Ovary (tissue), 9 donors: ENCODE results near the gene DAPK1. TPM values are rescaled to one million over a fixed set of nuclear protein-coding genes. Genes with fewer than 3 reads are reported as not detected.

Source experiments
- DNase-seq, 5 donors: peaks; one replicate each; pipeline ENCODE4 v3.0.0-alpha.2; 2019 to 2020
- H3K27ac ChIP-seq, 2 donors: fragments of 200-600 bp; one replicate each; pipeline versions ENCODE4 v1.5.1 to v1.8.0; 2019 to 2022
- H3K27me3 ChIP-seq: fragments of 200-600 bp; one replicate; pipeline ENCODE4 v1.8.0; 2022
- H3K36me3 ChIP-seq: fragments of 200-600 bp; sonication (generic); one replicate; pipeline ENCODE4 v1.5.1; 2019
- H3K4me1 ChIP-seq: one replicate; pipeline ENCODE4 v1.8.1; 2013; ENCODE audit warnings: mild to moderate bottlenecking, moderate library complexity; ENCODE audit not compliant: insufficient read depth
- H3K4me3 ChIP-seq: fragments of 200-600 bp; sonication (generic); one replicate; pipeline ENCODE4 v1.5.1; 2017
- H3K9me3 ChIP-seq, 2 donors: fragments of 200-600 bp in 1 of 2; sonication (generic) in 1 of 2; one replicate each; pipeline versions ENCODE4 v1.5.1 to v1.8.1; 2013 to 2019; ENCODE audit warnings: mild to moderate bottlenecking in 1 of 2, moderate library complexity in 1 of 2
- CTCF ChIP-seq, 3 donors: fragments of 450-650 bp in 2 of 3; fragments of 200-600 bp in 1 of 3; IDR thresholded peaks; one replicate each; pipeline versions ENCODE4 v1.5.1 to v1.8.0; 2016 to 2022; ENCODE audit warnings: antibody characterized with exemption in 3 of 3, mild to moderate bottlenecking in 1 of 3
- EP300 ChIP-seq: sonication (generic); formaldehyde crosslinking; IDR thresholded peaks from one replicate; pipeline ENCODE4 v1.6.1; 2017; ENCODE audit warnings: antibody characterized with exemption
- POLR2A ChIP-seq: fragments of 450-650 bp; IDR thresholded peaks from one replicate; pipeline ENCODE4 v1.6.1; 2017; ENCODE audit warnings: antibody characterized with exemption, mild to moderate bottlenecking, moderate library complexity
- WGBS, 3 donors: extraction: QIAGEN DNeasy Blood & Tissue Kit in 1 of 3; methylation state at CpG; one replicate each; pipeline versions ENCODE4 v1.1.5 to v1.1.7; 2013 to 2017; 5-methylcytosine and 5-hydroxymethylcytosine counted together
- intact Hi-C, 4 donors: fragments of 100-400 bp; cut with DNase I; formaldehyde crosslinking; loops; one replicate each; pipeline versions ENCODE4 v1.11.0 to v1.15.1; 2022 to 2023
- polyA plus RNA-seq, 2 donors: library from polyadenylated mRNA; stranded (reverse); fragments of 200-250 nt in 1 of 2; fragments of 350-450 nt in 1 of 2; fragmentation: Illumina TruSeq in 1 of 2; extraction: RNeasy Lipid Tissue Mini Kit (QIAGEN cat#74804) in 1 of 2; gene quantifications; one replicate each; pipeline ENCODE4 v1.2.3, GENCODE V29; 2013 to 2014
- total RNA-seq, 7 donors: library from RNA; depleted of rRNA in 2 of 7; stranded (reverse); fragments of >200 nt in 2 of 7; fragmentation: NEBNext Ultra II Directional in 3 of 7; extraction: Animal tissue kit (Norgen Biotek cat#: 25700) in 3 of 7; gene quantifications; one replicate each; pipeline versions ENCODE4 v1.1.0 to v1.2.4, GENCODE V29; 2016 to 2023
- donor health status: DM: no; HTN: no; CAD: no; lungs with moderate emphysema.
- donor health status: DM: no; HTN: no; CAD: no.
- donor health status: Bipolar disorder and iron deficiency.
- donor health status: DM: yes; HTN: yes; CAD: no.
- donor health status: DM: no; HTN: no; CAD: no.
- donor health status: DM: yes; HTN: yes; CAD: no.

The DAPK1 gene
- total and polyA plus RNA-seq, 9 donors, result 39.3 to 133 (median 89.6) TPM

- H3K4me3 ChIP-seq, result no peak overlapping the region
- H3K36me3 ChIP-seq, result no peaks in the 10 kb centered on the region
- intact Hi-C loops, result no loop called here
- no peaks in the 10 kb centered on the region for H3K27me3 ChIP-seq
- H3K9me3 ChIP-seq, result no peaks in the 10 kb centered on the region
- TF ChIP-seq CTCF (IDR thresholded peaks at IDR 0.05) (no peak), EP300 (no peak), POLR2A (no peak)
- H3K4me1 ChIP-seq, result peaks cover 9% of the 10 kb centered on the region
- H3K27ac ChIP-seq, result no peak overlapping the region
- WGBS, 3 donors, result 24 to 29% (median 25%) methylated on average over 6 of the region's 6 CpGs
- DNase-seq, result no peak
Measured at GRCh38 chr9:87707805-87708506, 210.3 kb downstream of the DAPK1 start.

- TF ChIP-seq POLR2A, result no peak
- no peak for TF ChIP-seq EP300
- no peak for TF ChIP-seq CTCF (IDR thresholded peaks at IDR 0.05)
- no peak overlapping the region for H3K4me3 ChIP-seq
- 63 to 74% (median 63%) methylated on average over 5 of the region's 5 CpGs for WGBS, 3 donors
- peaks cover 13% of the 10 kb centered on the region for H3K4me1 ChIP-seq
- no peaks in the 10 kb centered on the region for H3K36me3 ChIP-seq
- H3K27ac ChIP-seq, result no peak overlapping the region
- H3K9me3 ChIP-seq, result no peaks in the 10 kb centered on the region
- intact Hi-C loops, result no loop called here
- no peak for DNase-seq
- H3K27me3 ChIP-seq, result no peaks in the 10 kb centered on the region
Measured at GRCh38 chr9:87708546-87708945, 210.9 kb downstream of the DAPK1 start.

GRCh38 chr9:87708986-87709728 lies 211.5 kb downstream of the DAPK1 start:
- no peak for TF ChIP-seq POLR2A
- TF ChIP-seq EP300, result no peak
- TF ChIP-seq CTCF (IDR thresholded peaks at IDR 0.05), result no peak
- DNase-seq, result no peak
- intact Hi-C loops, result no loop called here
- H3K4me1 ChIP-seq, result peaks cover 13% of the 10 kb centered on the region
- WGBS, 3 donors, result 86 to 88% (median 87%) methylated on average over 7 of the region's 7 CpGs
- no peak overlapping the region for H3K4me3 ChIP-seq
- H3K9me3 ChIP-seq, result no peaks in the 10 kb centered on the region
- no peak overlapping the region for H3K27ac ChIP-seq
- H3K27me3 ChIP-seq, result no peaks in the 10 kb centered on the region
- H3K36me3 ChIP-seq, result no peaks in the 10 kb centered on the region

GRCh38 chr9:87710443-87710842 lies 212.8 kb downstream of the DAPK1 start:
- H3K36me3 ChIP-seq, result no peaks in the 10 kb centered on the region
- DNase-seq, result no peak
- 81 to 84% (median 82%) methylated on average over 5 of the region's 5 CpGs for WGBS, 3 donors
- intact Hi-C loops, result no loop called here
- no peak overlapping the region for H3K4me3 ChIP-seq
- no peaks in the 10 kb centered on the region for H3K27me3 ChIP-seq
- TF ChIP-seq POLR2A (no peak), EP300 (no peak), CTCF (IDR thresholded peaks at IDR 0.05) (no peak)
- no peaks in the 10 kb centered on the region for H3K9me3 ChIP-seq
- H3K4me1 ChIP-seq, result peaks cover 16% of the 10 kb centered on the region
- H3K27ac ChIP-seq, result no peak overlapping the region
